ENCODE data around the gene PFKL. TPM values are rescaled to one million over a fixed set of nuclear protein-coding genes. Genes with fewer than 3 reads are reported as not detected.

The PFKL gene
- total RNA-seq, 2 donors from 2014 or later = 99.4 to 235 TPM

GRCh38 chr21:44269090-44269489 lies 30.8 kb upstream of the PFKL start:
- Histone ChIP-seq H3K27me3 (replicated peaks; ENCODE audit: insufficient read depth) (no peaks in the 10 kb centered on the region), H3K9me3 (no peaks in the 10 kb centered on the region), H3K4me3 (no peak overlapping the region), H3K4me1 (replicated peaks) (no peaks in the 10 kb centered on the region), H3K27ac (no peak overlapping the region), H3K36me3 (no peaks in the 10 kb centered on the region)
- WGBS = 75% methylated on average over 8 of the region's 8 CpGs
- DNase-seq (ENCODE audit: low spot score) = no peak
- intact Hi-C loops (cut with DNase I) = no loop called here
- TF ChIP-seq CTCF (IDR thresholded peaks at IDR 0.05) (no peak), POLR2AphosphoS5 (IDR thresholded peaks at IDR 0.05) (no peak), POLR2A (IDR thresholded peaks at IDR 0.05) (no peak)

DNA sequence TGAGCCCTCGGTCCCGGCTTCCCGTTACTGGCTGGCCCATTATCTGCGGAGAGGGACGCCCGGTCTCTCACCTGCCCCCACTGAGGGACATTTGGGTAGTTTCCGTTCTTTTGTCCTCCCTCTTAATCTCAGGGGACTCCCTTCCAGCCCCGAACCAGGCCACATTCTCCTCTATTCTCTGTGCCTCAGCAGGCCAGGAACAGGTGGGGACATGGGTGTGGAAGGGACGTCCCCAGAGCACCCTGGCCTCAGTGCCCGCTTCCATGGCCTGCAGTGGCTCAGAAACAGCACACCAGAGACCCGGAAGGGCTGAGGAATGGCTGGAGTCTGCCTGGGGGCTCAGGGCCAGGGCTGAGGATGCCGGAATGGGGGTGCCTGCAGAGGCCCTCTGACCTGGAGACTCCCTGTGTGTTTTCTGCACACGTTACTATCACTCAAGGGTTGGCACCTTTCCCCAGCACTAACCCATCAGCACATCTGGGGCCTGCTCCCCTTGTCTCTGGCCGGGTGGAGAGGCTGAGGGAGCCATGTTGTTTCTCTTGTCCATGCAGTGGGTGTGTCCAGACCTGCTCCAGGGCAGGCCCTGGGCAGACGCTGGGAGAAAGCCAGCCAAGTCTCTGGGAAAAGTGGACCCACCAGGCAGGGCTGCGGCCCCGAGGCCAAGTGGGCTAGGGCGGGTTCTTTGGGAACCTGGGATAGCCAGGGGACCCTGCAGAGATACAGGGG lies 28.1 kb upstream of the PFKL start:
- intact Hi-C loops (cut with DNase I) = no loop called here
- no peak for DNase-seq (ENCODE audit: low spot score)
- 88% methylated on average over 18 of the region's 18 CpGs for WGBS
- Histone ChIP-seq H3K9me3 (no peaks in the 10 kb centered on the region), H3K36me3 (no peaks in the 10 kb centered on the region), H3K4me1 (replicated peaks) (no peaks in the 10 kb centered on the region), H3K27ac (no peak overlapping the region), H3K27me3 (replicated peaks; ENCODE audit: insufficient read depth) (no peaks in the 10 kb centered on the region), H3K4me3 (no peak overlapping the region)
- TF ChIP-seq POLR2A (IDR thresholded peaks at IDR 0.05) (no peak), POLR2AphosphoS5 (IDR thresholded peaks at IDR 0.05) (no peak), CTCF (IDR thresholded peaks at IDR 0.05) (no peak)

- H3K4me1 ChIP-seq (replicated peaks) = no peaks in the 10 kb centered on the region
Observed at GRCh38 chr21:44272284-44272858, 27.5 kb upstream of the PFKL start.

DNA sequence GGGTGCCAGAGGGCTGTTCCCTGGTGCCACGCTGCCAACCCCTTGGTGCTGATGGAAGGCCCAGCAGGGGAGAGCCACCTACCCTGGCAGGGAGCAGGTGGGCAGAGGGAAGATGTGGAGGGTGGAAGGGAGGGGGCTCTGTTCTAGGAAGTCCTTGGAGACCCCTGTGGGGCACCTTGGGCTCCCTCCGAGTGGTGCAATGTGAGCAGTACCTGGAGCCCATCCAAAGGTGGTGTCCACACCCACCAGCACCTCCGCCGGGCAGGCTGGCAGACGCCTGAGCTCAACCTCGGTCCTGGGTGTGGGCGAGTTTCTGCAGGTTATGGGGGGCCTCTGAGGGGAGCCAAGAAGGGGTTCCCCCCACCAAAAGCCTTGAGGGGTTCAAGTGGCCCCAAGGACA lies 26.8 kb upstream of the PFKL start:
- intact Hi-C loops (cut with DNase I) = no loop called here
- no peak for DNase-seq (ENCODE audit: low spot score)
- Histone ChIP-seq H3K27me3 (replicated peaks; ENCODE audit: insufficient read depth) (no peaks in the 10 kb centered on the region), H3K27ac (no peak overlapping the region), H3K9me3 (no peaks in the 10 kb centered on the region), H3K4me3 (no peak overlapping the region), H3K4me1 (replicated peaks) (no peaks in the 10 kb centered on the region), H3K36me3 (no peaks in the 10 kb centered on the region)
- WGBS = 77% methylated on average over 7 of the region's 7 CpGs
- TF ChIP-seq POLR2A (IDR thresholded peaks at IDR 0.05) = no peak
- TF ChIP-seq POLR2AphosphoS5 (IDR thresholded peaks at IDR 0.05) = no peak
- no peak for TF ChIP-seq CTCF (IDR thresholded peaks at IDR 0.05)

More at GRCh38 chr21:44272284-44272858, 27.5 kb upstream of the PFKL start:
- no peak for DNase-seq (ENCODE audit: low spot score)
- no peaks in the 10 kb centered on the region for H3K36me3 ChIP-seq
- H3K4me3 ChIP-seq = no peak overlapping the region
- no peaks in the 10 kb centered on the region for H3K27me3 ChIP-seq (replicated peaks; ENCODE audit: insufficient read depth)
- WGBS = 88% methylated on average over 14 of the region's 18 CpGs
- no peak overlapping the region for H3K27ac ChIP-seq
- TF ChIP-seq POLR2A (IDR thresholded peaks at IDR 0.05) = no peak
- no peak for TF ChIP-seq POLR2AphosphoS5 (IDR thresholded peaks at IDR 0.05)
- no peak for TF ChIP-seq CTCF (IDR thresholded peaks at IDR 0.05)
- intact Hi-C loops (cut with DNase I) = no loop called here
- no peaks in the 10 kb centered on the region for H3K9me3 ChIP-seq

DNA sequence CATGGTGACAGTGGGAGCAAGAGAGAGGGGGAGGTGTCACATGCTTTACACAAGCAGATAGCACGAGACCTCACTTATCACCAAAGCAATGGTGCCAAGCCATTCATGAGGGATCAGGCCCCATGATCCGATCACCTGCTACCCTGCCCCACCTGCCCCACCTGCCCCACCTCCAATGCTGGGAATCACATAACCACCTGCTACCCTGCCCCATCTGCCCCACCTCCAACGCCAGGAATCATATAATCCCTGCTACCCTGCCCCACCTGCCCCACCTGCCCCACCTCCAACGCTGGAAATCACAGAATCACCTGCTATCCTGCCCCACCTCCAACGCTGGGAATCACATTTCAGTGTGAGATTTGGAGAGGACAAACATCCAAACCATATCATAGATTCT lies 24.8 kb upstream of the PFKL start:
- Histone ChIP-seq H3K27ac (no peak overlapping the region), H3K36me3 (no peaks in the 10 kb centered on the region), H3K27me3 (replicated peaks; ENCODE audit: insufficient read depth) (no peaks in the 10 kb centered on the region), H3K4me3 (no peak overlapping the region), H3K4me1 (replicated peaks) (no peaks in the 10 kb centered on the region), H3K9me3 (no peaks in the 10 kb centered on the region)
- TF ChIP-seq POLR2AphosphoS5 (IDR thresholded peaks at IDR 0.05) (no peak), POLR2A (IDR thresholded peaks at IDR 0.05) (no peak), CTCF (IDR thresholded peaks at IDR 0.05) (no peak)
- 63% methylated on average over 5 of the region's 5 CpGs for WGBS
- no peak for DNase-seq (ENCODE audit: low spot score)
- intact Hi-C loops (cut with DNase I) = no loop called here
